Lung (tissue), 12 donors: Measurements from ENCODE around the gene CRTAC1. TPM values are rescaled to one million over a fixed set of nuclear protein-coding genes. Genes with fewer than 3 reads are reported as not detected.

Experiments
- ATAC-seq: fragments of 200-7000 bp; cut with Tn5 transposase; one replicate; pipeline ENCODE4 v1.9.1; 2020; ENCODE audit warnings: moderate number of reproducible peaks; ENCODE audit not compliant: insufficient read depth, low FRiP score
- DNase-seq, 3 donors: peaks; one replicate each; pipeline ENCODE4 v3.0.0-alpha.2; 2013 to 2017
- H3K27ac ChIP-seq, 2 donors: one replicate each; pipeline ENCODE4 v1.5.1; 2013; ENCODE audit warnings: mild to moderate bottlenecking in 2 of 2, moderate library complexity in 2 of 2, control low read depth in 1 of 2, inconsistent platforms in 1 of 2, low read depth in 1 of 2, low read length in 1 of 2
- H3K27me3 ChIP-seq, 3 donors: one replicate each; pipeline ENCODE4 v1.5.1; 2013; ENCODE audit warnings: low read length in 2 of 3; ENCODE audit not compliant: control insufficient read depth in 3 of 3, insufficient read depth in 3 of 3
- H3K36me3 ChIP-seq, 4 donors: one replicate each; pipeline ENCODE4 v1.5.1; 2013; ENCODE audit warnings: low read length in 4 of 4, mild to moderate bottlenecking in 1 of 4, moderate library complexity in 1 of 4; ENCODE audit not compliant: control insufficient read depth in 4 of 4, insufficient read depth in 4 of 4
- H3K4me1 ChIP-seq, 5 donors: one replicate each; pipeline ENCODE4 v1.5.1; 2013; ENCODE audit warnings: low read length in 5 of 5, mild to moderate bottlenecking in 2 of 5, moderate library complexity in 1 of 5; ENCODE audit not compliant: control insufficient read depth in 5 of 5, insufficient read depth in 5 of 5
- H3K4me3 ChIP-seq: one replicate; pipeline ENCODE4 v1.5.1; 2013; ENCODE audit warnings: mild to moderate bottlenecking, control low read depth, moderate library complexity
- H3K9ac ChIP-seq, 2 donors: one replicate each; pipeline ENCODE4 v1.5.1; 2013; ENCODE audit warnings: low read length in 2 of 2, control low read depth in 1 of 2; ENCODE audit not compliant: insufficient read depth in 1 of 2
- H3K9me3 ChIP-seq, 4 donors: one replicate each; pipeline ENCODE4 v1.5.1; 2013; ENCODE audit warnings: low read length in 3 of 4, mild to moderate bottlenecking in 1 of 4, moderate library complexity in 1 of 4; ENCODE audit not compliant: control insufficient read depth in 4 of 4, insufficient read depth in 3 of 4
- CTCF ChIP-seq: IDR thresholded peaks from 2 replicates; pipeline ENCODE4 v1.5.1; 2012; ENCODE audit warnings: mild to moderate bottlenecking; ENCODE audit errors: control extremely low read depth, extremely low read depth
- WGBS, 2 donors: extraction: QIAGEN DNeasy Blood & Tissue Kit; methylation state at CpG; one replicate each; pipeline ENCODE4 v1.1.7; 2013; 5-methylcytosine and 5-hydroxymethylcytosine counted together
- polyA plus RNA-seq, 2 donors: library from polyadenylated mRNA; stranded (reverse); fragments of 200-250 nt; gene quantifications; one replicate each; pipeline ENCODE4 v1.2.1, GENCODE V29; 2013
- total RNA-seq, 2 donors: library from RNA; depleted of rRNA in 1 of 2; stranded (reverse); fragments of >200 nt in 1 of 2; gene quantifications; one replicate each; pipeline ENCODE4 v1.2.1, GENCODE V29; 2014 to 2021
- donor health status: control.
- donor health status: control.
- donor health status: Bipolar disorder and iron deficiency.
- donor health status: healthy.
- donor health status: DM: yes; HTN: yes; CAD: no.

CRTAC1 gene
- total and polyA plus RNA-seq, 4 donors: 45.8 to 82.4 (median 54.3) TPM

DNA sequence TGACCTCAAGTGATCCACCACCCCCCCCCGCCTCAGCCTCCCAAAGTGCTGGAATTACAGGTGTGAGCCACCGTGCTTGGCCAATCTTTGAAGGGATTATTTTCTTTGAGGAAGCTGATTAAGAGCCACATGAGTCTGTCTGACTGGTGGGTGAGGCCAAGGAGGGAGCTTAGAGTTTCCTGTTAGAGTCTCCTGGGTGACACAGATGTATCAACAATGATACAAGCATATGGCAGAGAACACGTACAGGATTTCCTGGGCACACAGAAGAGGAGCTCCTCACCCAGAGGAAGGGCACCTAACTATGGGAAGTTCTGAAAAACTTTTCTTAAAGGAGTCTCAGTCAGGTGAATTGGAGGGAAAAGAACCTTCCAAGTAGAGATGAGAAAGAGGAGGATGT is 111.4 kb downstream of the CRTAC1 start:
- Histone ChIP-seq H3K4me3 (no peak overlapping the region), H3K27me3 (peaks cover 0 to 9% (median 2%) of the 10 kb centered on the region in 3 donors), H3K4me1 (peaks cover 0 to 13% (median 4%) of the 10 kb centered on the region in 5 donors), H3K9ac (no peak overlapping the region), H3K36me3 (no peaks in the 10 kb centered on the region), H3K9me3 (no peaks in the 10 kb centered on the region), H3K27ac (no peak overlapping the region)
- no peak for DNase-seq
- ATAC-seq: no peak
- no peak for TF ChIP-seq CTCF
- 50 to 62% methylated on average over 3 of the region's 3 CpGs for WGBS, 2 donors

DNA sequence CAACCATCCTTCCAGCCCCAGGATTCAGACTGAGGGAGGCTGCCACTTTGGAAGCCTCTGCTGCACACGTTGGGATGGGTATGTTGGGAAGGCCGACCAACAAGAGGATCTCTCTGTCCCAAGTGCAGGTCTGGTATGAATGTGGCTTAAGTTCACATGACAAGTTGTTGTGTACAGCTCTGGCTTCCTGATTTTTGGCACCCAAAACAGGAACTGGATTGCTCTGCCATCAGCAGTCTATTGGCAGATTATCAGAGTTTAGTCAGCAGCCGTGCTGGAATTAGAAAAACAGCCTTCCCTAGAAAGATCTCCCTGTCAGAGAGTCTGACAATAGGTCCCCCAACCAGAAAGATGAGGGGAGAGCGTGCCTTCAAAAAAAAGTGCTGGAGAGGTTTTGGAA is 113.8 kb downstream of the CRTAC1 start:
- 33 to 46% methylated on average over 4 of the region's 4 CpGs for WGBS, 2 donors
- Histone ChIP-seq H3K4me3 (no peak overlapping the region), H3K4me1 (peaks cover 0 to 13% (median 4%) of the 10 kb centered on the region in 5 donors), H3K9ac (no peak overlapping the region), H3K36me3 (no peaks in the 10 kb centered on the region), H3K27ac (no peak overlapping the region), H3K9me3 (no peaks in the 10 kb centered on the region), H3K27me3 (peaks cover 0 to 5% (median 2%) of the 10 kb centered on the region in 3 donors)
- no peak for ATAC-seq
- TF ChIP-seq CTCF: no peak
- peak in 2 of 3 donors; percentile 40 to 75 for DNase-seq

GRCh38 chr10:97915346-97916131 is 114.9 kb downstream of the CRTAC1 start:
- no peaks in the 10 kb centered on the region for H3K36me3 ChIP-seq
- no peaks in the 10 kb centered on the region for H3K9me3 ChIP-seq
- H3K27me3 ChIP-seq: peaks cover 0 to 2% (median 0%) of the 10 kb centered on the region in 3 donors
- no peak overlapping the region for H3K4me3 ChIP-seq
- ATAC-seq (no peak), DNase-seq (no peak)
- no peak for TF ChIP-seq CTCF
- peaks cover 0 to 13% (median 4%) of the 10 kb centered on the region in 5 donors for H3K4me1 ChIP-seq
- no peak overlapping the region for H3K27ac ChIP-seq
- WGBS, 2 donors: 79 to 82% methylated on average over 21 of the region's 21 CpGs
- no peak overlapping the region for H3K9ac ChIP-seq
